ENCODE data around the gene FUBP3.

The FUBP3 gene

GRCh38 chr9:130687615-130688014 lies 108.2 kb downstream of the FUBP3 start:
- DNase-seq: no peak

Measured in effector CD8-positive, alpha-beta T cell (primary cell).